IPS-18c (cell line): Measurements from ENCODE around the gene SIAH1.
A peak's percentile ranks its signal among the peaks of the same experiment; 100 is the strongest.
"Not testable (repeated sequence)": the region's sequence is repeated elsewhere in the genome, so short reads cannot be mapped to it uniquely, and the experiment has no call there.

ENCODE experiments used
- H3K4me3 ChIP-seq: 2 replicates; pipeline ENCODE4 v1.7.0; 2013; ENCODE audit warnings: low read depth, mild to moderate bottlenecking, low read length, moderate library complexity; ENCODE audit not compliant: insufficient read depth
- H3K9me3 ChIP-seq: one replicate; pipeline ENCODE4 v1.6.1; 2013; ENCODE audit warnings: mild to moderate bottlenecking, low read length, moderate library complexity; ENCODE audit not compliant: control insufficient read depth, insufficient read depth

The SIAH1 gene

GRCh38 chr16:48402547-48402946 lies 17.3 kb upstream of the SIAH1 start:
- not testable (repeated sequence) for H3K9me3 ChIP-seq, H3K4me3 ChIP-seq

GRCh38 chr16:48395375-48395774 lies 10.2 kb upstream of the SIAH1 start:
- Histone ChIP-seq H3K4me3 (no peak overlapping the region), H3K9me3 (no peaks in the 10 kb centered on the region)

- H3K9me3 ChIP-seq = no peaks in the 10 kb centered on the region
- no peak overlapping the region for H3K4me3 ChIP-seq
Measured at GRCh38 chr16:48394355-48394703, 9.1 kb upstream of the SIAH1 start.

GRCh38 chr16:48393485-48394354 lies 8.5 kb upstream of the SIAH1 start:
- H3K4me3 ChIP-seq = no peak overlapping the region
- H3K9me3 ChIP-seq = no peaks in the 10 kb centered on the region

GRCh38 chr16:48392407-48392806 lies 7.2 kb upstream of the SIAH1 start:
- no peaks in the 10 kb centered on the region for H3K9me3 ChIP-seq
- H3K4me3 ChIP-seq = no peak overlapping the region

GRCh38 chr16:48386559-48387312 lies 1.5 kb upstream of the SIAH1 start:
- H3K4me3 ChIP-seq = no peak overlapping the region
- peaks cover 4% of the 10 kb centered on the region for H3K9me3 ChIP-seq

- peaks cover 4% of the 10 kb centered on the region for H3K9me3 ChIP-seq
- H3K4me3 ChIP-seq = peak overlapping the region; percentile 81
Measured at GRCh38 chr16:48384520-48385252, 527 bp downstream of the SIAH1 start.

- H3K9me3 ChIP-seq = peaks cover 4% of the 10 kb centered on the region
- H3K4me3 ChIP-seq = peak overlapping the region; percentile 70
Measured at GRCh38 chr16:48383877-48384519, 1.2 kb downstream of the SIAH1 start.

- peak overlapping the region; percentile 70 for H3K4me3 ChIP-seq
- H3K9me3 ChIP-seq = peaks cover 4% of the 10 kb centered on the region
Measured at GRCh38 chr16:48383009-48383876, 2.0 kb downstream of the SIAH1 start.

GRCh38 chr16:48382131-48382530 lies 3.1 kb downstream of the SIAH1 start:
- no peak overlapping the region for H3K4me3 ChIP-seq
- H3K9me3 ChIP-seq = peaks cover 4% of the 10 kb centered on the region

GRCh38 chr16:48381201-48381600 lies 4.0 kb downstream of the SIAH1 start:
- Histone ChIP-seq H3K4me3 (no peak overlapping the region), H3K9me3 (peaks cover 4% of the 10 kb centered on the region)

- Histone ChIP-seq H3K4me3 (no peak overlapping the region), H3K9me3 (no peaks in the 10 kb centered on the region)
Measured at GRCh38 chr16:48378836-48379235, 6.4 kb downstream of the SIAH1 start.

GRCh38 chr16:48378276-48378675 lies 6.9 kb downstream of the SIAH1 start:
- no peak overlapping the region for H3K4me3 ChIP-seq

GRCh38 chr16:48377301-48377700 lies 7.9 kb downstream of the SIAH1 start:
- H3K4me3 ChIP-seq, H3K9me3 ChIP-seq: not testable (repeated sequence)

More at GRCh38 chr16:48378276-48378675, 6.9 kb downstream of the SIAH1 start:
- no peaks in the 10 kb centered on the region for H3K9me3 ChIP-seq

GRCh38 chr16:48374255-48374654 lies 11.0 kb downstream of the SIAH1 start:
- Histone ChIP-seq H3K9me3 (no peaks in the 10 kb centered on the region), H3K4me3 (no peak overlapping the region)

GRCh38 chr16:48373258-48374029 lies 11.8 kb downstream of the SIAH1 start:
- Histone ChIP-seq H3K4me3 (no peak overlapping the region), H3K9me3 (no peaks in the 10 kb centered on the region)
